Tibial nerve (tissue), 4 donors: ENCODE results near the gene TSPAN19. TPM values are rescaled to one million over a fixed set of nuclear protein-coding genes. Genes with fewer than 3 reads are reported as not detected.
A peak's percentile ranks its signal among the peaks of the same experiment; 100 is the strongest.

Experiments used
- DNase-seq, 2 donors: peaks; one replicate each; pipeline ENCODE4 v3.0.0-alpha.2; 2019; ENCODE audit warnings: low spot score in 2 of 2
- H3K27ac ChIP-seq, 4 donors: fragments of 200-600 bp; sonication (generic) in 3 of 4; one replicate each; pipeline ENCODE4 v1.5.1; 2017 to 2019; ENCODE audit warnings: mild to moderate bottlenecking in 1 of 4
- H3K27me3 ChIP-seq, 2 donors: fragments of 200-600 bp; sonication (generic) in 1 of 2; one replicate each; pipeline versions ENCODE4 v1.5.1 to v1.6.0; 2017 to 2019
- H3K36me3 ChIP-seq, 3 donors: fragments of 200-600 bp; sonication (generic); one replicate each; pipeline ENCODE4 v1.5.1; 2018 to 2019
- H3K4me1 ChIP-seq, 4 donors: fragments of 200-600 bp; sonication (generic) in 3 of 4; one replicate each; pipeline ENCODE4 v1.5.1; 2017 to 2019
- H3K4me3 ChIP-seq, 4 donors: fragments of 200-600 bp; sonication (generic) in 3 of 4; one replicate each; pipeline ENCODE4 v1.5.1; 2017 to 2019; ENCODE audit warnings: mild to moderate bottlenecking in 1 of 4, moderate library complexity in 1 of 4
- H3K9me3 ChIP-seq, 4 donors: fragments of 200-600 bp; sonication (generic) in 3 of 4; one replicate each; pipeline ENCODE4 v1.5.1; 2017 to 2019
- EP300 ChIP-seq, 2 donors: sonication (generic); formaldehyde crosslinking; IDR thresholded peaks; one replicate each; pipeline ENCODE4 v1.6.1; 2017; ENCODE audit warnings: antibody characterized with exemption in 2 of 2, mild to moderate bottlenecking in 1 of 2
- POLR2A ChIP-seq, 2 donors: fragments of 450-650 bp; IDR thresholded peaks; one replicate each; pipeline ENCODE4 v1.6.1; 2017; ENCODE audit warnings: antibody characterized with exemption in 2 of 2, mild to moderate bottlenecking in 2 of 2, moderate library complexity in 2 of 2
- WGBS, 2 donors: methylation state at CpG; one replicate each; pipeline ENCODE4 v1.1.5; 2018; 5-methylcytosine and 5-hydroxymethylcytosine counted together
- total RNA-seq, 4 donors: library from RNA; depleted of rRNA; stranded (reverse); fragments of >200 nt; gene quantifications; one replicate each; pipeline ENCODE4 v1.1.0, GENCODE V29; 2016
- TF ChIP-seq, protein P1 (sequence below), 5 experiments: fragments of 200-600 bp in 3 of 5; fragments of 450-650 bp in 2 of 5; sonication (generic) in 3 of 5; IDR thresholded peaks; one replicate each; pipeline ENCODE4 v1.5.1; 2016 to 2019; ENCODE audit warnings: antibody characterized with exemption in 5 of 5, mild to moderate bottlenecking in 3 of 5, moderate library complexity in 2 of 5

The TSPAN19 gene
- total RNA-seq, 4 donors from 2014 or later: 0.22 to 2.2 TPM; not detected in 2

DNA sequence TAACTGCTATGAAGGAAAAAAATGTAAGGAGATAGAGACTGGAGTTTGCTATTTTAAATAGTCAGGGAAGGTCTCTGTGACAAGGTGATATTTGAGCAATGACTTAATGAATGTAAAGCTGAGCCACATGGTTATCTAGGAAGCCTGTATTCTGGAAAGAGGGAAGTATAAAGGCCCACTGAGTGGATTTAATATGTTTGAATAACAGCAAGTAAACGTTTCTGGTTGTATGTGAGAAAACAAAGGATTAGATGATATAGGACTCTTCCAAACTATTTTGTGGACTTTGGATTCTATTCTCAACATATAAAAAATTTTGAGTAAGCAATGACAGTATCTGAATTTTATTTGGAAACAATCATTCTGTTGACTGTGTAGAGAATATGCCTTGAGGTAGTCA is 5.3 kb upstream of the TSPAN19 start:
- H3K9me3 ChIP-seq: no peaks in the 10 kb centered on the region
- TF ChIP-seq EP300 (IDR thresholded peaks at IDR 0.05) (no peak), POLR2A (IDR thresholded peaks at IDR 0.05) (no peak)
- TF ChIP-seq, protein P1, sequence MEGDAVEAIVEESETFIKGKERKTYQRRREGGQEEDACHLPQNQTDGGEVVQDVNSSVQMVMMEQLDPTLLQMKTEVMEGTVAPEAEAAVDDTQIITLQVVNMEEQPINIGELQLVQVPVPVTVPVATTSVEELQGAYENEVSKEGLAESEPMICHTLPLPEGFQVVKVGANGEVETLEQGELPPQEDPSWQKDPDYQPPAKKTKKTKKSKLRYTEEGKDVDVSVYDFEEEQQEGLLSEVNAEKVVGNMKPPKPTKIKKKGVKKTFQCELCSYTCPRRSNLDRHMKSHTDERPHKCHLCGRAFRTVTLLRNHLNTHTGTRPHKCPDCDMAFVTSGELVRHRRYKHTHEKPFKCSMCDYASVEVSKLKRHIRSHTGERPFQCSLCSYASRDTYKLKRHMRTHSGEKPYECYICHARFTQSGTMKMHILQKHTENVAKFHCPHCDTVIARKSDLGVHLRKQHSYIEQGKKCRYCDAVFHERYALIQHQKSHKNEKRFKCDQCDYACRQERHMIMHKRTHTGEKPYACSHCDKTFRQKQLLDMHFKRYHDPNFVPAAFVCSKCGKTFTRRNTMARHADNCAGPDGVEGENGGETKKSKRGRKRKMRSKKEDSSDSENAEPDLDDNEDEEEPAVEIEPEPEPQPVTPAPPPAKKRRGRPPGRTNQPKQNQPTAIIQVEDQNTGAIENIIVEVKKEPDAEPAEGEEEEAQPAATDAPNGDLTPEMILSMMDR (IDR thresholded peaks at IDR 0.05): no peak
- no peaks in the 10 kb centered on the region for H3K27me3 ChIP-seq
- no peak overlapping the region for H3K27ac ChIP-seq
- no peak for DNase-seq
- peaks cover 0 to 5% (median 0%) of the 10 kb centered on the region in 4 donors for H3K4me1 ChIP-seq
- no peaks in the 10 kb centered on the region for H3K36me3 ChIP-seq
- WGBS, 2 donors: 35 to 45% methylated on average over 1 of the region's 1 CpG
- no peak overlapping the region for H3K4me3 ChIP-seq

DNA sequence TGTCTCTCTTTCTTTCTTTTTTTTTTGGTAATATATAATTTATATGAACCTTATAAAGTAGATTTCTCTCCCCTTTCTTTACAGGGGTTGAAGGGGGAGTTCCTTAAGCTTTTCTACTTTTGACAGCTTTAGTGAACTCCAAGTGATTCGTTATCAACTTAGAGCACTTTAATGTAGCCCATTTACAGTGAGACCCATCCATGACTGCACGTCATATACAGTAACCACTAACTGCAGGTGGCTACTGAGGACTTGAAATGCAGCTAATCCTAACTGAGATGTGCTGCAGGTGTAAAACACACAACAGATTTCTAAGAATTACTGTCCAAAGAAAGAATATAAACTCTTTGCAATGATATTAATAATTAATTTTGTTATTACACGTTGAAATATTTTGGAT is 656 bp upstream of the TSPAN19 start:
- H3K27me3 ChIP-seq: no peaks in the 10 kb centered on the region
- no peak for DNase-seq
- H3K36me3 ChIP-seq: no peaks in the 10 kb centered on the region
- H3K9me3 ChIP-seq: no peaks in the 10 kb centered on the region
- H3K27ac ChIP-seq: no peak overlapping the region
- peak overlapping the region; percentile 31 to 64 (median 42) for H3K4me3 ChIP-seq
- TF ChIP-seq, protein P1 (IDR thresholded peaks at IDR 0.05): no peak
- H3K4me1 ChIP-seq: peaks cover 0 to 10% (median 0%) of the 10 kb centered on the region in 4 donors
- 24 to 30% methylated on average over 3 of the region's 3 CpGs for WGBS, 2 donors

DNA sequence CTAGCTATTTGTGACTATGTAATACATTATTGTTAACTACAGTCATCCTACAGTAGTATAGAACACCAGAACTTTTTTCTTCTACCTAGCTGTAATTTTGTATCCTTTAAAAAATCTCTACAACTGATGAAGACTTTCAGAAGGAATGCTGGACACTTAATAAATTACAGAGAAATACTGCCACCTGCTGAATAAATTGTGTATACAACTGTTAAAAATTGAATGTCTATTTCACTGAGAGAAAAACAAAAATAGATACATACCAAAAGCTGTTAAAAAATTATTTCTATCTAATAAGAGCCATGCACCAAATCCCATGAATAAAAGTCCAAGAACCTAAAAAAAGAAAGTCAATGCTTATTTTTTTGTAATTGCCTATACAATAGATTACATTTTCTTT is 6.6 kb downstream of the TSPAN19 start:
- H3K27me3 ChIP-seq: no peaks in the 10 kb centered on the region
- H3K9me3 ChIP-seq: no peaks in the 10 kb centered on the region
- H3K4me1 ChIP-seq: no peaks in the 10 kb centered on the region
- TF ChIP-seq, protein P1 (IDR thresholded peaks at IDR 0.05): peak; percentile 36 to 58 (median 48)
- TF ChIP-seq EP300 (IDR thresholded peaks at IDR 0.05): no peak
- TF ChIP-seq POLR2A (IDR thresholded peaks at IDR 0.05): no peak
- no peak for DNase-seq
- H3K27ac ChIP-seq: no peak overlapping the region
- H3K36me3 ChIP-seq: no peaks in the 10 kb centered on the region
- H3K4me3 ChIP-seq: no peak overlapping the region

DNA sequence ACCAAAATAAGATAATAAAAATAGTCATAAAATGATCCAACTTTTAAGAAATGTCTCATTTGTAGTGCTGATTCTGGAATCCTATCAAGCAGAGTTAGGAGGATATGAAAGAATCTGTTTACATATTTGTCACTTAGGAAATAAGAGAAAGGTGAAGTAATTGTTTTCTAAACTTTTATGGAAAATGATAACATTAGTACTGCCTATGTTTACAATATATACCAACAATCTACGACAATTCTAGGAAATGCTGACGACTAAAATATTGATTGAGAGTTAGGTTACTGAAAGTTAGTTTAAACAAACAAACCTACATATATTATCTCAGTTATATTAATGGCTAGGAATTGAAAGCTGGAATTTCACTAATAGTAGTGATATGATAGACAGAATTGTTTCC is 18.0 kb downstream of the TSPAN19 start:
- no peaks in the 10 kb centered on the region for H3K36me3 ChIP-seq
- WGBS, 2 donors: 82 to 86% methylated on average over 2 of the region's 2 CpGs
- H3K4me1 ChIP-seq: peaks cover 0 to 8% (median 1%) of the 10 kb centered on the region in 4 donors
- H3K4me3 ChIP-seq: no peak overlapping the region
- H3K9me3 ChIP-seq: no peaks in the 10 kb centered on the region
- H3K27ac ChIP-seq: no peak overlapping the region
- TF ChIP-seq, protein P1 (IDR thresholded peaks at IDR 0.05): no peak
- no peak for TF ChIP-seq POLR2A (IDR thresholded peaks at IDR 0.05)
- no peak for DNase-seq
- no peaks in the 10 kb centered on the region for H3K27me3 ChIP-seq

DNA sequence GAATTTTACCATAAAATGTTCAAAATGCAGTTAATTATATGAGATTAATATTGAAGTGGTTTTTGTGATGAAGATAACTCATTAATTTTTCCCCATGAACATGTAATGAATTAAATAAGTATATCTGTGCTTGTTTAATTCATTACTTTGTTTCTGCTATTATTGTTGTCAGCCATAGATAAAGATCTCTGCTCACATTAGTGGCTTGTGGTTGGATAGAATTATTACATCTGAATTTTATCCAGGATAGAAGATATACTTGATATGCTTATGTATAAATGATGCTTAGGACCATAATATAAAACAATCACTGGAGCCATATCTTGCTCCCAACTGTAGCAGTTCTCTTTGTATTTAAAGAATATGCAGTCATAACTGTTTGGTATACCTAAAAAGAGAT is 18.5 kb downstream of the TSPAN19 start:
- Histone ChIP-seq H3K27ac (no peak overlapping the region), H3K27me3 (no peaks in the 10 kb centered on the region), H3K4me1 (peaks cover 0 to 8% (median 1%) of the 10 kb centered on the region in 4 donors), H3K36me3 (no peaks in the 10 kb centered on the region), H3K4me3 (no peak overlapping the region), H3K9me3 (no peaks in the 10 kb centered on the region)
- TF ChIP-seq EP300 (IDR thresholded peaks at IDR 0.05): no peak
- TF ChIP-seq, protein P1 (IDR thresholded peaks at IDR 0.05): no peak
- TF ChIP-seq POLR2A (IDR thresholded peaks at IDR 0.05): no peak
- DNase-seq: no peak
